Activated T-helper 2 cell treated with anti-CD3 and anti-CD28 coated beads, Interferon-gamma antibody, Interleukin-2, Interleukin-4, amounts not matched to agents 10 μg/mL and 5 μg/mL and 100 μg/mL, durations not matched to agents 14 hours and 24 hours and 36 hours (primary cell): Measurements from ENCODE around the gene VDR. TPM values are rescaled to one million over a fixed set of nuclear protein-coding genes. Genes with fewer than 3 reads are reported as not detected.

Source experiments
- DNase-seq: peaks from one replicate; pipeline ENCODE4 v3.0.0; 2021; ENCODE audit warnings: low spot score
- H3K27ac Mint-ChIP-seq: one replicate; pipeline ENCODE4 v1.8.0; 2021; ENCODE audit warnings: mixed read lengths
- H3K27me3 Mint-ChIP-seq: one replicate; pipeline ENCODE4 v1.8.0; 2021; ENCODE audit warnings: low read depth, mixed read lengths
- H3K36me3 Mint-ChIP-seq: one replicate; pipeline ENCODE4 v1.8.0; 2021; ENCODE audit warnings: low read depth, mixed read lengths
- H3K4me1 Mint-ChIP-seq: one replicate; pipeline ENCODE4 v1.8.0; 2021; ENCODE audit warnings: low read depth, mixed read lengths
- H3K4me3 Mint-ChIP-seq: one replicate; pipeline ENCODE4 v1.8.0; 2021; ENCODE audit warnings: low read depth, mild to moderate bottlenecking, moderate library complexity, mixed read lengths
- H3K9me3 Mint-ChIP-seq: one replicate; pipeline ENCODE4 v1.8.0; 2021; ENCODE audit warnings: mixed read lengths
- intact Hi-C: fragments of 100-400 bp; cut with micrococcal nuclease; formaldehyde crosslinking; loops from one replicate; pipeline ENCODE4 v1.15.1; 2023
- total RNA-seq: library from RNA; stranded (reverse); gene quantifications from 2 replicates; pipeline ENCODE4 v1.2.3, GENCODE V29; 2022

Gene VDR
- total RNA-seq, 1 donor from 2014 or later = 317 TPM

DNA sequence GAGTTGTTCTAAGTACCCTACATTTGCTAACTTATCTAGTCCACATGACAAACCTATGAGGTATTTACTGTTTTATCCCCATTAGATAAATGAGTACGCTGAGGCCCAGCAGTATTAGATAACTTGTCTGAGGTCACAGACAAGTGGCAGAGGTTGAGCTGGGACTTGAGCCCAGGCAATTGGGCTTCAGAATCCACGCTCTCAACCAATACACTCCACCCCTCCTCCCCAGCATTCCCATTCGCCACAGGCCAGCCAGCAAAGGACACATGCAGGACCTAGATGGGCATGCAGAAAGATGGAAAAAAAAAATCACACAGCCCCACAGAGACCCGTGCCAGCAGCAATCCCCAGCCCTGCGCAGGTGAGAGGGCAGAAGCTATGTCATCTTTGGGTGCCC lies 97.5 kb downstream of the VDR start:
- Mint-ChIP-seq H3K27me3 (no peaks in the 10 kb centered on the region), H3K9me3 (no peaks in the 10 kb centered on the region), H3K27ac (peak overlapping the region; percentile 96), H3K4me1 (peaks cover 88% of the 10 kb centered on the region), H3K4me3 (peak overlapping the region; percentile 68), H3K36me3 (peaks cover 77% of the 10 kb centered on the region)
- DNase-seq = no peak
- intact Hi-C loops = loop anchor here (5.0 kb wide), 1 partner anchor 870 kb away; no protein-coding TSS in a partner anchor

DNA sequence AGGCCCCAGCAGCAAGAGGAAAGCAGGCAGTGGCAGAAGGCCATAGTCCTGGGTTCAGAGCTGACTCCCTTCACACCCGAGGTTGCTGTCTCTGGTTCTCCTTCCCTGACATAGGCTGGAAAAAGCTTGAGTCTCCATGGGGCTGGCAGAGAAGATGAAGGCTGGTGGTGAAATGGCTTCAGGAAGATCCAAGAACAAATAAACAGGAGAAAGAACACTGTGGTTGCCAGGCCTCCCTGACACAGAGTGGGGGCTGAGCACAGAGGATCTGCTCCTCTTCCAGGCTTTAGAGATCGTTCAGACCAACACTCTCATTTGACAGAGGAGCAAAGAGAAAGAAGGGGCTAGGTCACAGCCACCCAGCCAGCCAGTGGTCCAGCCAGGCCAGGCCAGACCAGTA lies 99.4 kb downstream of the VDR start:
- Mint-ChIP-seq H3K4me3 (peak overlapping the region; percentile 45), H3K4me1 (peaks cover 86% of the 10 kb centered on the region), H3K27ac (peak overlapping the region; percentile 96), H3K27me3 (no peaks in the 10 kb centered on the region), H3K9me3 (no peaks in the 10 kb centered on the region), H3K36me3 (peaks cover 70% of the 10 kb centered on the region)
- intact Hi-C loops = loop anchor here (5.0 kb wide), 1 partner anchor 872 kb away; no protein-coding TSS in a partner anchor
- no peak for DNase-seq

DNA sequence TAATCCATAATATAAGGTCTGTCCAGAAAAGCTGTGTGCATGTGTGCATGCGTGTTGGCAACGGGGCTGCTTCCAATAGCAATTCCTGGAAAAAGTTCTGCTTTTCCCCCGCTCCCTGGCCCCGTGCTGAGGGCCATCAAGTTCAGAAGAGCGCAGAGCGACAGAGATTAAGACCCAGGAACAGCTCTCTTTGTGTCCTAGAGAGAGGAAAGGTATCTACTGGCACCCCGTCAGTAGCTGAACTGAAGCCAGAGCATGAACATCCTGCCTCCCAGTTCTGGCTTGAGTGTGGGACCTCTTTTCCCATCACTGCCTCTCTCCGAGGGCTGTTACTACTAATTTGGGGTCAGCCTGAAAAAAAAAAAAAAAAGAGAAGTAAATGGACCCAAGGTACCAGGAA lies 100.6 kb downstream of the VDR start:
- H3K4me1 Mint-ChIP-seq = peaks cover 80% of the 10 kb centered on the region
- H3K27ac Mint-ChIP-seq = peak overlapping the region; percentile 96
- intact Hi-C loops = loop anchor here (5.0 kb wide), 1 partner anchor 33 kb away; no protein-coding TSS in a partner anchor
- H3K4me3 Mint-ChIP-seq = no peak overlapping the region
- peaks cover 73% of the 10 kb centered on the region for H3K36me3 Mint-ChIP-seq
- no peaks in the 10 kb centered on the region for H3K9me3 Mint-ChIP-seq
- no peak for DNase-seq
- H3K27me3 Mint-ChIP-seq = no peaks in the 10 kb centered on the region

DNA sequence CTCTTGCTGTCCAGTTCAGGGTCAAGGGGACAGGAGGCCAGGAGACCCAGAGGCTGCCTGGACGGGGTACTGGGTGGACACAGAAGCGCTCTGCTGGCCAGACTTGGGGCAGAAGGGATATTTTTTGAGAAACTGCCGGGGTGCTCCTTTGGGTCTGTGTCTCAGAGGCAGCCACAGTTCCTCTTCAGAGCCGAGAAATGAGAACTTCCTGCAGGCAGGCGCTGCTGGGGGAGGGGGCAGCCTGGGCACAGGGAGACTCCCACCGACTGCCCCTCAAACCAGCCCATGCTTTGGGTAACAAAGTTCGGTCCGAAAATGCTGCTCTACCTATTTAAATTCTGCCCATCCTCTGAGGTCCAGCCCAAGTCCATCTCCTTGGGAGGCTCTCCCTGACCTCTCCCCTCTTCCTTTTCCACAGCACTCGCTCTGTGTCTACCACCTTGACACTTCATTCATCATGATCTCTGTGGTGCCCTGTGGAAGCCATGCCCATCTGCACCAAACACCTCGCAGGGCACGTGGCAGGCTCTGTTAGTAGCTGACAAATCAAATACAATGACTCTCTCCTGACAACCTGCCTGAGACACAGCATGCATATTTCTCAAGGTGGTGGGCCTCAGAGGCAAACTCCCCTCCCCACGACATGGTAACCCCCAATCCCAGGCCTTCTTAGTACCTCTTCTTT lies 101.5 kb downstream of the VDR start:
- Mint-ChIP-seq H3K36me3 (peaks cover 76% of the 10 kb centered on the region), H3K4me1 (peaks cover 73% of the 10 kb centered on the region), H3K27ac (peak overlapping the region; percentile 96), H3K4me3 (peak overlapping the region; percentile 26), H3K27me3 (no peaks in the 10 kb centered on the region), H3K9me3 (no peaks in the 10 kb centered on the region)
- no peak for DNase-seq
- intact Hi-C loops = loop anchor here (5.0 kb wide), 1 partner anchor 34 kb away; no protein-coding TSS in a partner anchor

DNA sequence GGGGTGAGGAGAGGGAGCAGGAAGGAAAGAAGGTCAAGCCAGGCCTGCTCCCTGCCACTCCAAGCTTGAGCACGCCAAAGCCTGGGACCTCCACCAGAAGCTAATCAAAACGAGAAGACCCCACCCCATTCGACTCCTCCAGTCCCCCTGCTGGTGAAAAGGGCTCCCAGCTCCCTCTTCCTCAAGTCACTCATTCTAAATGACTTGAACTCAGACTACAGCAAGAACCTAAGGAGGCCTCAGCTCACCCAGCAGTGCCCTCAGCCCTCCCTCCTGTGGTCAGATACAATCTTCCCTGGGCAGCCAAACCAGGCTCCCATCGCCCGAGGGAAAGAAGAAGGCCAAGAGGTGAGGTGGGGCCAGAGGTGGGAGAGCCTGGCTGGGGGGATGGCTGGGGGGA lies 102.5 kb downstream of the VDR start:
- Mint-ChIP-seq H3K36me3 (peaks cover 75% of the 10 kb centered on the region), H3K27ac (peak overlapping the region; percentile 96), H3K27me3 (no peaks in the 10 kb centered on the region), H3K4me1 (peaks cover 67% of the 10 kb centered on the region), H3K4me3 (peak overlapping the region; percentile 37), H3K9me3 (no peaks in the 10 kb centered on the region)
- intact Hi-C loops = loop anchor here (5.0 kb wide), 1 partner anchor 35 kb away; no protein-coding TSS in a partner anchor
- no peak for DNase-seq

DNA sequence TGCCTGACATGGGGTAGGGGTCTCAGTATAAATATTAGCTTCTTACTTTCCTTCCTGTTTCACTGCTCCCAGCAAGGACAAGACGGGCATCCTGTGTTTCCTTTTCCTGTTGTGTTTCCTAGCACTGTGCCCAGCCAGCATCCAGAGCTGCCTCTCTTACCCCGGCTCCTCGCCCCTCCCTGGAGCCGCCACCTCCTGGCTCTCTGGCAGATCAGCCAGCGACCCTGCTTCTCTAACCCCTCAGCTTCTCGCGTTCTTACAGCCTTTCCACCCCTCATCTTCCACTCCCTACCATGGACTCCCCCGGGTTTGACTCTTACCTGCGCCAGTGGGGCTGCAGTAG lies 102.9 kb downstream of the VDR start:
- peak overlapping the region; percentile 37 for H3K4me3 Mint-ChIP-seq
- no peak for DNase-seq

DNA sequence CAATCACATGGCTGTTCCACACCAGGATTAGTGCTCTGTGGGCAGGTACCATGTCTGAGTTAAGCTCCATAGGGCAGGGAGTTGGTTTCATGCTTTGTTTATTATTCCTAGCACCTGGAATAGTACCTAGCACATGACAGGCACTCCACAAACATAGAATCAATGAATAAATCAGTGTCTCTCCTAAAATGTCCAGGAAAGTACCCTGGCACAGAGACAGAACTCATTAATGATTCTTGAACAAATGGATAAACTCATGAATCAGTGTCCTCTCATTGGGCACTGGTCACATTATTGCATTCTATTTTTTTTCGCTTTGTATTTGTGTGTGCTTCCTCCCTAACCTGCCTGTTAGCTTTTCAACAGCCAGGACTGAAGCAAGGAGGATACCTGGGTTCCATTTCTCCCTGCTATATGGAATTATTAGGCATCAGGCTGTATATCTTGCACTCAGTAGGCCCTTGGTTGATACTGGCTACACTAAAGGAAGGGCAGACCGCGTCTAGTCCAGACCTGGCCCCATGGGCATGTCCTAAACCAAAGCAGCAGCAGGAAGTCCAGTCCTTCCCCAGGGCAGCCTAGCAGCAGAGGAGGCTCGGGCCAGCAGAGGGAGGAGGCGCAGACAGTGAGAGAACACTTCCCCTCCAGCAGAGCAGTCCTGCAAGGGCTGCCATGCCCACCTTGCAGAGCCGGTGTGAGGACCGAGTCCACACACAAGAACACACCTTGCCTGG lies 103.5 kb downstream of the VDR start:
- H3K36me3 Mint-ChIP-seq = peaks cover 72% of the 10 kb centered on the region
- no peaks in the 10 kb centered on the region for H3K9me3 Mint-ChIP-seq

More for the DNA sequence above, 102.9 kb downstream of the VDR start:
- H3K27me3 Mint-ChIP-seq = no peaks in the 10 kb centered on the region
- H3K27ac Mint-ChIP-seq = peak overlapping the region; percentile 96
- H3K9me3 Mint-ChIP-seq = no peaks in the 10 kb centered on the region
- H3K36me3 Mint-ChIP-seq = peaks cover 75% of the 10 kb centered on the region
- peaks cover 63% of the 10 kb centered on the region for H3K4me1 Mint-ChIP-seq
- intact Hi-C loops = loop anchor here (5.0 kb wide), 1 partner anchor 35 kb away; no protein-coding TSS in a partner anchor

DNA sequence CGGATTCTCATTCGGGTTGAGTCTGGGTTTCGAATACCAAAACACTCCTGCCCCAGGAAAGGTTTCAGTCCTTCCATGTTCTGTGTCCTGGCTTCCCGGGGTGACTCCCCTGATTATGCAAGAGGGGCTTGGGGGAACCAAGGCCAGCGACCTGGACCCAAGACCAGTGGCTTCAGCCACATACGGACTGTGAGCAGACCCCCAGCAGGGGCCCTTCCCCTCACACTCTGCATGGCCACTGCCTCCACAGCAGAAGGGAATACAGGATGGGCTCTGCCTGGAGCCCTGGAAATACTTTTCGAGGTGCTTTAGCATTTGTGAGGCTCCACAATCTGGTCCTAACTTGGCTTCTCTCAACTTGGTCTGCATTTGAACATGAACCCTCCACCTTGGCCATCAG lies 104.2 kb downstream of the VDR start:
- Mint-ChIP-seq H3K4me3 (no peak overlapping the region), H3K4me1 (peaks cover 51% of the 10 kb centered on the region), H3K9me3 (no peaks in the 10 kb centered on the region), H3K27ac (peak overlapping the region; percentile 64), H3K36me3 (peaks cover 67% of the 10 kb centered on the region), H3K27me3 (no peaks in the 10 kb centered on the region)
- DNase-seq = no peak
- intact Hi-C loops = loop anchor here (5.0 kb wide), 1 partner anchor 37 kb away; no protein-coding TSS in a partner anchor

More for the DNA sequence above, 103.5 kb downstream of the VDR start:
- H3K27ac Mint-ChIP-seq = peak overlapping the region; percentile 64
- no peak overlapping the region for H3K4me3 Mint-ChIP-seq
- intact Hi-C loops = loop anchor here (5.0 kb wide), 1 partner anchor 36 kb away; no protein-coding TSS in a partner anchor
- H3K4me1 Mint-ChIP-seq = peaks cover 57% of the 10 kb centered on the region
- no peaks in the 10 kb centered on the region for H3K27me3 Mint-ChIP-seq
- DNase-seq = no peak

DNA sequence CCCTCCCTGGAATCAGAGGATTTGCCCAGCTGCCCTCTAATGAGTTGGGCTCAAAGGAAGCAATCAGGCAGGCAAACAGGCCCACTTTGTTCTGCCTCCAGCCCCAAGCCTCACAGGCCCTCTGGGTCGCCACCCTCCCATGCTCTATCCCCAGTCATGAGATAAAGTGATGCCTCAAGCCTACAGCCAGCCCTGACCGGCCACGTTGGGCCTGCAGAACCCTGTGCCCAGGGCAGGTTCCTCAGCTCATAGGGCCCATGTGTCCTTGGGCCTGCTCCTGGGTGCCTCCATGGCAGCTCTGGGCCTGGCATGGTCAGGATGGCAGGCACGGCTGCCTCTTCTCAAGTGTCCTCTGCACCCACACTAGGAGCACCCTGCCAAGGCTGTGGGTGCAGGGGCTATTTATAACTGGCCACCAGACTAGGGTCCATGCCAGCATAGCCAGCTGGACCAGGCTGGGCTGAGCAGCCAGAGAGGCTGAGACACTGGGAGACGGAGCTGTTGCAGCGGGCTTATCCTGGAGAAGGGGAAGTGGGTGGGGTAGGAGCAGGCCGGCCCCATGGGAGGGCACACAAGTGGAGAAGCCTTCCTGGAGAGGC lies 105.3 kb downstream of the VDR start:
- Mint-ChIP-seq H3K36me3 (peaks cover 65% of the 10 kb centered on the region), H3K4me3 (no peak overlapping the region), H3K27ac (no peak overlapping the region), H3K9me3 (no peaks in the 10 kb centered on the region), H3K27me3 (no peaks in the 10 kb centered on the region), H3K4me1 (peaks cover 40% of the 10 kb centered on the region)
- intact Hi-C loops = no loop called here
- no peak for DNase-seq

DNA sequence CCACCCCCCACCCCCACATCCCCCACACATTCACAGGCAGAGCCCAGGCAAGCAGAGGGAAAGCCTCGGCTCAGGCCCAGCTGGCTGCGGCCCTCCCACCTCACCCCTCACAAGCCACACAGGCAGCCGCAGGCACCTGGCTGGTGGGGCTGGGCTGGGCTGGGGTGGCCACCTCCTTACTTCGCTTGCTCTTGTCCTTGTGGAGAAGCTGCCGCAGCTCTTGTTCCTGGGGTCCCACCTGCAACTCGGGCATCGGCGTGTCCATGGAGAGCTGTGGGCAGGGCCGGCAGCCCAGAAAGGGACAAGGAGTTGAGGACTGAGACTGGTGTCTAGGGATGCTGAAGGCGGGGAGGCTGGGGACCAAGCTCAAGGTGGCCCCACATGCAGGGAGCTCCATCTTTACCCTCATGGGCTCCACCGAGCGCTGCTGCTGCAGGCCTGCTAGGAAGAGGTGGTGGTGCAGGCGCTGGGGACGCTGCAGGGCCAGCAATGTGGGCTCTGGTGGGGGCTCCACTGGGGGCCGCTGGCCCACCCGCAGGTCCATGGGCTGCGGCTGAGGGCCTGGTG lies 106.3 kb downstream of the VDR start:
- Mint-ChIP-seq H3K36me3 (peaks cover 64% of the 10 kb centered on the region), H3K27ac (no peak overlapping the region)

DNA sequence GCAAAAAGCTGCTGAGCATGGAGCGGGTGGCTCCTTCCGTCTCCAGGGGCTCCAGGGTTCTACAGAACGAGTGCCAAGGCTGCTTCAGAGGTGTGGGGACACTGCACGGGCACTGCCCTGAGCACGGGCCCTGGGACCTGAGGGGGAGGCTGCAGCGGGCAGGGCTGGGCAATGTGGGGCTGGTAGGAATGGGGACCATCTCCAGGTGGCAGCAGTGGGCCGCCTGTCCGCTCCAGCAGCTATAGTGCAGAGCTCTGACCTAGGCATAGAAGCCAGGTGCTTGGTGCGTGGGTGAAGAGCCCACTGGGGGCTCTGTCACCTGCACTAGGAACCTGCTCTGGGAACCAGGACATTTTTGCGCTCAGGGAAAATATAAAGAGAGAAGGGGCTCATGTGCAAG lies 107.4 kb downstream of the VDR start:
- H3K9me3 Mint-ChIP-seq = no peaks in the 10 kb centered on the region
- H3K27me3 Mint-ChIP-seq = no peaks in the 10 kb centered on the region
- peak overlapping the region; percentile 52 for H3K27ac Mint-ChIP-seq
- no peak for DNase-seq
- H3K36me3 Mint-ChIP-seq = peaks cover 61% of the 10 kb centered on the region
- no peak overlapping the region for H3K4me3 Mint-ChIP-seq
- intact Hi-C loops = no loop called here
- H3K4me1 Mint-ChIP-seq = peaks cover 26% of the 10 kb centered on the region

More for the DNA sequence above, 106.3 kb downstream of the VDR start:
- H3K27me3 Mint-ChIP-seq = no peaks in the 10 kb centered on the region
- H3K9me3 Mint-ChIP-seq = no peaks in the 10 kb centered on the region
- no peak for DNase-seq
- H3K4me1 Mint-ChIP-seq = peaks cover 36% of the 10 kb centered on the region
- no peak overlapping the region for H3K4me3 Mint-ChIP-seq
- intact Hi-C loops = no loop called here

DNA sequence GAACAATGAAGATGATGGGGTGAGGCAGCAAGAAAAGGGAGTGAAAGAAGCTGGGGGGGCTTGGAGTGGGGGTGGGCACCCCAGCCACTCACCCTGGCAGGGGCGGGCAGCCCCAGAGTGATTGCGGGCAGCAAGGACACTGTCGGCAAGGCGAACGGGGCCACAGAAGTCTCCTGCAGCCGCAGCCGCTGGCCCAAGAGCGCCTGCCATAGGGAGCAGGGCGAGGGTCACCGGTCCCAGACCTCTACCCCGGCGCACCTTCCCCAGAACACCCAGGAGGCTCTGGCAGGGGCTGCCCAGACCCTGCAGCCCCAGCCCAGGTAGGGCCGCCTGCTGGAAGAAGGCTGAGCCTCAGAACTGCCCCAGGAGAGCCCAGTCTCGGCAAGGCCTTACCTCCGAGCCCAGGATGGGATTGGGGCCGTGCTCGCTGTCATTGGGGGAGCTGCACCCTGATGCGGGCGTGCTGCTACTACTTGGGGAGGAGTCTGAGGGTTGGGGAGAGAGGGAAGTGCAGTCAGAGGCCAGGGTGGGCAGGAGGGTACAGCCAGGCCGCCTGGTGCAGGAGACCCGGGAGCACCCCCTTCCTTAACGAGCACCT lies 108.9 kb downstream of the VDR start:
- H3K9me3 Mint-ChIP-seq = no peaks in the 10 kb centered on the region
- intact Hi-C loops = no loop called here
- peaks cover 13% of the 10 kb centered on the region for H3K4me1 Mint-ChIP-seq
- H3K4me3 Mint-ChIP-seq = no peak overlapping the region
- no peak for DNase-seq
- peaks cover 65% of the 10 kb centered on the region for H3K36me3 Mint-ChIP-seq
- no peak overlapping the region for H3K27ac Mint-ChIP-seq
- no peaks in the 10 kb centered on the region for H3K27me3 Mint-ChIP-seq
